ENCODE results near the gene HIRA.

Gene HIRA

GRCh38 chr22:19285831-19286230, 145.7 kb downstream of the HIRA start:
- no peak for DNase-seq (ENCODE audit: low read depth)
- H3K4me3 ChIP-seq (ENCODE audit: low read depth, low read length): no peak overlapping the region
- TF ChIP-seq, protein P1, sequence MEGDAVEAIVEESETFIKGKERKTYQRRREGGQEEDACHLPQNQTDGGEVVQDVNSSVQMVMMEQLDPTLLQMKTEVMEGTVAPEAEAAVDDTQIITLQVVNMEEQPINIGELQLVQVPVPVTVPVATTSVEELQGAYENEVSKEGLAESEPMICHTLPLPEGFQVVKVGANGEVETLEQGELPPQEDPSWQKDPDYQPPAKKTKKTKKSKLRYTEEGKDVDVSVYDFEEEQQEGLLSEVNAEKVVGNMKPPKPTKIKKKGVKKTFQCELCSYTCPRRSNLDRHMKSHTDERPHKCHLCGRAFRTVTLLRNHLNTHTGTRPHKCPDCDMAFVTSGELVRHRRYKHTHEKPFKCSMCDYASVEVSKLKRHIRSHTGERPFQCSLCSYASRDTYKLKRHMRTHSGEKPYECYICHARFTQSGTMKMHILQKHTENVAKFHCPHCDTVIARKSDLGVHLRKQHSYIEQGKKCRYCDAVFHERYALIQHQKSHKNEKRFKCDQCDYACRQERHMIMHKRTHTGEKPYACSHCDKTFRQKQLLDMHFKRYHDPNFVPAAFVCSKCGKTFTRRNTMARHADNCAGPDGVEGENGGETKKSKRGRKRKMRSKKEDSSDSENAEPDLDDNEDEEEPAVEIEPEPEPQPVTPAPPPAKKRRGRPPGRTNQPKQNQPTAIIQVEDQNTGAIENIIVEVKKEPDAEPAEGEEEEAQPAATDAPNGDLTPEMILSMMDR (IDR thresholded peaks at IDR 0.05; ENCODE audit: low read depth, low read length, missing control alignments): no peak
